Large intestine (tissue), 3 donors: ENCODE measurements around the gene KANTR. TPM values are rescaled to one million over a fixed set of nuclear protein-coding genes. Genes with fewer than 3 reads are reported as not detected.

Source experiments
- DNase-seq, 2 donors: peaks; one replicate each; pipeline versions ENCODE4 v3.0.0 to v3.0.0-alpha.2; 2013
- H3K27ac ChIP-seq: one replicate; pipeline ENCODE4 v1.5.1; 2013; ENCODE audit warnings: low read length
- H3K27me3 ChIP-seq: 2 replicates; pipeline ENCODE4 v1.6.1; 2013; ENCODE audit warnings: low read length; ENCODE audit not compliant: control insufficient read depth, insufficient read depth
- H3K36me3 ChIP-seq: 2 replicates; pipeline ENCODE4 v1.6.1; 2013; ENCODE audit warnings: low read length; ENCODE audit not compliant: control insufficient read depth, insufficient read depth
- H3K4me1 ChIP-seq: one replicate; pipeline ENCODE4 v1.6.1; 2013; ENCODE audit warnings: low read length; ENCODE audit not compliant: control insufficient read depth, insufficient read depth
- H3K4me3 ChIP-seq: one replicate; pipeline ENCODE4 v1.5.1; 2013; ENCODE audit warnings: low read length
- H3K9me3 ChIP-seq: one replicate; pipeline ENCODE4 v1.6.1; 2013; ENCODE audit warnings: mild to moderate bottlenecking, low read depth, low read length, moderate library complexity; ENCODE audit not compliant: control insufficient read depth
- WGBS: methylation state at CpG from one replicate; pipeline ENCODE4 v1.1.5; 2013; ENCODE audit warnings: low lambda C conversion rate; ENCODE audit not compliant: insufficient coverage; 5-methylcytosine and 5-hydroxymethylcytosine counted together
- polyA plus RNA-seq: library from polyadenylated mRNA; unstranded; fragments of 120-200 nt; gene quantifications from one replicate; pipeline ENCODE4 v1.2.1, GENCODE V29; 2013

KANTR gene
- polyA plus RNA-seq, 1 donor = 15.3 TPM

GRCh38 chrX:53071064-53071463, 22.9 kb upstream of the KANTR start:
- Histone ChIP-seq H3K27ac (no peak overlapping the region), H3K4me1 (no peaks in the 10 kb centered on the region), H3K36me3 (no peaks in the 10 kb centered on the region), H3K9me3 (no peaks in the 10 kb centered on the region), H3K27me3 (no peaks in the 10 kb centered on the region), H3K4me3 (no peak overlapping the region)
- WGBS = no CpG with 5 or more reads among the region's 10 CpGs
- no peak for DNase-seq

DNA sequence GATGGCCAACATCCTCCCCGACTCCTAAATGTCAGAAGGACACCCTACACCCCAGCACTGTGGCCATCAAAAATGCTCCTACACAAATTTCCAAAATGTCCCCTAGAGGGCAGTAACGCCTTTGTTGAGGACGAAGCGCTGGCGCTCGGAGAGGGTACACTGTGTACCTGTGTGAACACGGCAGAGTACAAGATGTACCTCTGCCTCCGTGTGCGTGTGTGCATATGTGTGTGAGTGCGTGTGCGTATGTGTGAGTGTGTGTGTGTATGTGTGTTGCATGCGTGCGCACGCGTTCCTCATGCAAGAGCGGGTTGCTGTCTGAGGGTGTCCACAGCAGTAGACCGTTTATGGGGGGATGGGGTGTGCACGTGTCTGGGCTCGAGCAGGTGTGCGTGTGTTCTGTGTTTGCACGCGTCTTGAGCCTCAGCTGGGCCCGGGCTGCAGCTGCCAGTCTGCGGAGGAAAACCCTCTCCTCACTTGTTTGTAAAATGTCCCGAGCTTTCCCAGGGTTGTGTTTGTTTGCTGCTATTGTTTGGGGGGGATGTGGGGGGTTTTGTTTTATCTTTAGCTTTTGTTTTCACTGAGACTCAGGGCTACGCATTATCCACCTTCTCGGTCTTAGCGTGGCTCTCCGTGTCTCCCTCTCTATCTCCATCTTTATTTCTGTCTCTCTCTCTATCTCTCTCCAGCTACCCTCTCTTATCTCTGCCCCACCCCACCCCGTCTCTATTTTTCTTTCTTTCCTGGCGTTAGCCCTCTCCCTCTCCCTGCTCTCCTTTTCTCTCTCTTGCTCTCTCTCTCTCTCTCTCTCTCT, 22.1 kb upstream of the KANTR start:
- H3K9me3 ChIP-seq = no peaks in the 10 kb centered on the region
- H3K27me3 ChIP-seq = no peaks in the 10 kb centered on the region
- peak; percentile 60 to 73 for DNase-seq
- H3K4me1 ChIP-seq = no peaks in the 10 kb centered on the region
- peak overlapping the region; percentile 27 for H3K4me3 ChIP-seq
- no peaks in the 10 kb centered on the region for H3K36me3 ChIP-seq
- WGBS = 0% methylated on average over 4 of the region's 31 CpGs
- H3K27ac ChIP-seq = no peak overlapping the region

DNA sequence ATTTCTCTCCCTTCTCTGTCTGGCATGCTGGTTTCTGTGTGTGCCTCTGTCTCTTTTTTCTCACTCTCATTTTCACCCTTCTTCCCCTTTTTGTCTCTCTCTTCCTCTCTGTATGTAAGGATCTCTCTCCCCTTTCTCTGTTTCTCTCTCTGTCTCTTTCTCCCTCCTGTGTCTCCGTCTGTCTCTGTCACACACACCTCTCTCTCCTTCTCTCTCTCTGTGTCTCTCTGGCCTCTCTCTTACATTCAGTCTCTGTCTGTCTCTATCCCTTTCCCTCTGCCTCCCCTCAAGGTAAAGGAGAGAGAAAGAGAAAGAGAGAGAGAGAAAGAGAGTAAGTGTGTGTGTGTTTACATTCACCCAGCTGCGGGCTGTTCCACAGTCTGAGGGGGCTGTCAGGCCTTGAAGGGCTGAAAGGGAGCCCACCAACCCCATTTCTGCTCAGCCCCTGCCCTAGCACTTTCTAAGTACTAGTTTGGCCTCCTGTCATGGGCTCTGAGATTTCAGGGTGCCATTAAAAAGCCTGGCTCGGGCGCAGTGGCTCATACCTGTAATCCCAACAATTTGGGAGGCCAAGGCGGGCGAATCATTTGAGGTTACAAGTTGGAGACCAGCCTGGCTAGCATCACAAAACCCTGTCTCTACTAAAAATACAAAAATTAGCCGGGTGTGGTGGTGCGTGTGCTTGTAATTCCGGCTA, 21.4 kb upstream of the KANTR start:
- no peak overlapping the region for H3K27ac ChIP-seq
- H3K9me3 ChIP-seq = no peaks in the 10 kb centered on the region
- no peaks in the 10 kb centered on the region for H3K27me3 ChIP-seq
- no peaks in the 10 kb centered on the region for H3K4me1 ChIP-seq
- H3K4me3 ChIP-seq = no peak overlapping the region
- no CpG with 5 or more reads among the region's 9 CpGs for WGBS
- no peak for DNase-seq
- H3K36me3 ChIP-seq = no peaks in the 10 kb centered on the region

DNA sequence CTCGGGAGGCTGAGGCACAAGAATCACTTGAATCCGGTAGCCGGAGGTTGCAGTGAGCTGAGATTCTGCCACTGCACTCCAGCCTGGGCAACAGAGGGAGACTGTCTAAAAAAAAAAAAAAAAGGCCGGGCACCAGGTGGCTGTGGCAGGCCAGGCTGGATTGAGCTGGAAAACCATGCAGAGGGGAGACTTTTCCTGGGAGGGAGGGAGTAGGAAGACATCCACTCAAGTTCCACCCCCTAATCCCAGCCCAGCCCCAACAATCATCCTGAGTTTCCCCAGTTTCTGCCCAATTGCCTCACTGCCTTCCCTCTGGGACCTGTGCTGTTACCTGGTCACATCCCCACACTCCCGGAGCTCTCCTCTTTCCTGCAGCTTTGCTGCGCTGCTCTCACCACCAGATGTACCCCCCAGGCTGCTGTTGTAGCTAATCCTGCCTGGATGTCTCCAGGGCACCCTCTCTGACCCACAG, 20.8 kb upstream of the KANTR start:
- Histone ChIP-seq H3K4me3 (no peak overlapping the region), H3K27me3 (no peaks in the 10 kb centered on the region), H3K9me3 (no peaks in the 10 kb centered on the region), H3K27ac (no peak overlapping the region), H3K36me3 (no peaks in the 10 kb centered on the region), H3K4me1 (no peaks in the 10 kb centered on the region)
- WGBS = no CpG with 5 or more reads among the region's 6 CpGs
- DNase-seq = no peak

GRCh38 chrX:53075011-53075410, 18.9 kb upstream of the KANTR start:
- no CpG with 5 or more reads among the region's 7 CpGs for WGBS
- Histone ChIP-seq H3K9me3 (no peaks in the 10 kb centered on the region), H3K4me3 (no peak overlapping the region), H3K36me3 (no peaks in the 10 kb centered on the region), H3K4me1 (no peaks in the 10 kb centered on the region), H3K27me3 (no peaks in the 10 kb centered on the region), H3K27ac (no peak overlapping the region)
- no peak for DNase-seq

DNA sequence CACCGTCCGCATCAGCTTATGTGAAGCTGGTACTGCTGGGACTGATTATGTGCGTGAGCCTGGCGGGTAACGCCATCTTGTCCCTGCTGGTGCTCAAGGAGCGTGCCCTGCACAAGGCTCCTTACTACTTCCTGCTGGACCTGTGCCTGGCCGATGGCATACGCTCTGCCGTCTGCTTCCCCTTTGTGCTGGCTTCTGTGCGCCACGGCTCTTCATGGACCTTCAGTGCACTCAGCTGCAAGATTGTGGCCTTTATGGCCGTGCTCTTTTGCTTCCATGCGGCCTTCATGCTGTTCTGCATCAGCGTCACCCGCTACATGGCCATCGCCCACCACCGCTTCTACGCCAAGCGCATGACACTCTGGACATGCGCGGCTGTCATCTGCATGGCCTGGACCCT, 17.3 kb upstream of the KANTR start:
- no CpG with 5 or more reads among the region's 21 CpGs for WGBS
- Histone ChIP-seq H3K27me3 (no peaks in the 10 kb centered on the region), H3K9me3 (no peaks in the 10 kb centered on the region), H3K4me1 (no peaks in the 10 kb centered on the region), H3K36me3 (no peaks in the 10 kb centered on the region), H3K27ac (no peak overlapping the region), H3K4me3 (no peak overlapping the region)
- no peak for DNase-seq

GRCh38 chrX:53077207-53078197, 16.4 kb upstream of the KANTR start:
- no CpG with 5 or more reads among the region's 27 CpGs for WGBS

GRCh38 chrX:53078943-53079342, 15.0 kb upstream of the KANTR start:
- no peak overlapping the region for H3K4me3 ChIP-seq
- H3K27ac ChIP-seq = no peak overlapping the region
- no peaks in the 10 kb centered on the region for H3K36me3 ChIP-seq
- peaks cover 6% of the 10 kb centered on the region for H3K4me1 ChIP-seq
- WGBS = no CpG with 5 or more reads among the region's 1 CpG
- DNase-seq = no peak
- no peaks in the 10 kb centered on the region for H3K9me3 ChIP-seq
- H3K27me3 ChIP-seq = no peaks in the 10 kb centered on the region

More at GRCh38 chrX:53077207-53078197, 16.4 kb upstream of the KANTR start:
- Histone ChIP-seq H3K27me3 (no peaks in the 10 kb centered on the region), H3K4me1 (no peaks in the 10 kb centered on the region), H3K4me3 (no peak overlapping the region), H3K9me3 (no peaks in the 10 kb centered on the region), H3K27ac (no peak overlapping the region), H3K36me3 (no peaks in the 10 kb centered on the region)
- DNase-seq = no peak

DNA sequence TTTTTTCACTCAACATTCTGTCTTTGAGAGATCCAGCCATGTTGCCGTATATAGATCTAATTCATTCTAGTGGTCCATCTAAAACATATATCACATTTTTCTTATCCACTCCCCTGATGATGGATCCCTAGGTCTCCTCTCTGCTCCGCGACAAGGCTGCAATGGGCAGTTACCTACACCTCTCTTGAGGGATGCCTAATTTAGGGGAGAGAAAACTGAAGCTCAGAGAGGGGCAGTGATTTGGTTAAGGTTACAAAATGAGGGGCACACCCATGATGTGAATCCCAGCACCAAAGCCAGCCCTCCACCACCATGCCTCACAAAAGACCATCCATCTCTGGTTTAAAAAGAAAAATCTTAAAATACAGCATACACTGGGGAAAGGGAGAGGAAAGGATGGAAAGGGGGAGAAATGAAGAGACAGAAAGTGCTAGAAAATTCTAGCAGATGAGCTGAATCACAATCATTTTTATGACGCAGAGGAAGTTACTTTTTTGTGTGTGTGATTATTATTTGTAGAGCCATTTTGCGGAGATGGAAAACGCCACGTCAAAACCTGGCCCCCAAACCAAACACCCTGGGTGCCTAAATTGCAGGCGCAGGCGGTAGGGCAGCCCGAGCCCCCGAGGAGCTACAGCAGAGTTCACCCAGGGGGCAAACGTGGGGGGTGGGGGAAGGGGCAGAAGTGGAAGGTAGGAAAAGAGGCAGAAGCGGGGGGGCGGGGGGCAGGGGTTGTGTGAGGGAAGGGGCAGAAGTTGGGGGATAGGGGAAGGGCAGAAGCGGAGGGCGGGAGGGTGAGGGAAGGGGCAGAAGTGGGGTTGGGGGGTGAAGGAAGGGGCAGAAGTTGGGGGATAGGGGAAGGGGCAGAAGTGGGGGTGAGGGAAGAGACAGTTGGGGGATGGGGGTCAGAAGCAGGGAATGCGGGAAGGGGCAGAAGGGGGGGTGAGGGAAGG, 13.0 kb upstream of the KANTR start:
- Histone ChIP-seq H3K4me3 (no peak overlapping the region), H3K36me3 (peaks cover 14% of the 10 kb centered on the region), H3K9me3 (no peaks in the 10 kb centered on the region), H3K27me3 (no peaks in the 10 kb centered on the region), H3K4me1 (peaks cover 6% of the 10 kb centered on the region), H3K27ac (no peak overlapping the region)
- no CpG with 5 or more reads among the region's 17 CpGs for WGBS
- DNase-seq = no peak
